CD14-positive monocyte (primary cell): Measurements from ENCODE around the gene UVSSA. TPM values are rescaled to one million over a fixed set of nuclear protein-coding genes. Genes with fewer than 3 reads are reported as not detected.
"Not testable (repeated sequence)": the region's sequence is repeated elsewhere in the genome, so short reads cannot be mapped to it uniquely, and the experiment has no call there.

Experiments used
- DNase-seq, 3 donors: peaks; one replicate each; pipeline ENCODE4 v3.0.0-alpha.2; 2011 to 2022
- H2AFZ ChIP-seq: 2 replicates; pipeline ENCODE4 v1.6.0; 2012; ENCODE audit warnings: mild to moderate bottlenecking, low read depth, low read length, inconsistent platforms; ENCODE audit not compliant: insufficient read depth, poor library complexity, severe bottlenecking
- H3K27ac ChIP-seq, 2 donors: 1 replicate in 1 of 2; 2 replicates in 1 of 2; pipeline ENCODE4 v1.5.1; 2012 to 2013; ENCODE audit warnings: low read length in 2 of 2, control low read depth in 1 of 2, inconsistent platforms in 1 of 2, low read depth in 1 of 2, mild to moderate bottlenecking in 1 of 2
- H3K27me3 ChIP-seq, 2 donors: one replicate each; pipeline versions ENCODE4 v1.6.0 to v1.6.1; 2011 to 2013; ENCODE audit warnings: low read length in 2 of 2; ENCODE audit not compliant: control insufficient read depth in 2 of 2, insufficient read depth in 2 of 2
- H3K36me3 ChIP-seq, 2 donors: replicated peaks in 1 of 2; 1 replicate in 1 of 2; 2 replicates in 1 of 2; pipeline versions ENCODE4 v1.5.1 to v1.6.1; 2012 to 2013; ENCODE audit warnings: low read length in 2 of 2, control low read depth in 1 of 2, inconsistent platforms in 1 of 2, mild to moderate bottlenecking in 1 of 2; ENCODE audit not compliant: insufficient read depth in 2 of 2, control insufficient read depth in 1 of 2
- H3K4me1 ChIP-seq, 2 donors: 1 replicate in 1 of 2; 2 replicates in 1 of 2; pipeline versions ENCODE4 v1.5.1 to v1.6.1; 2012 to 2013; ENCODE audit warnings: low read length in 2 of 2, control low read depth in 1 of 2, inconsistent platforms in 1 of 2, mild to moderate bottlenecking in 1 of 2, moderate library complexity in 1 of 2; ENCODE audit not compliant: insufficient read depth in 2 of 2, control insufficient read depth in 1 of 2
- H3K4me2 ChIP-seq: replicated peaks from 2 replicates; pipeline ENCODE3; 2012; ENCODE audit warnings: low read length, moderate library complexity, mild to moderate bottlenecking; ENCODE audit not compliant: poor library complexity, severe bottlenecking; ENCODE audit errors: extremely low read depth
- H3K4me3 ChIP-seq, 3 experiments: fragments of 200-600 bp in 1 of 3; sonication (generic) in 1 of 3; replicated peaks in 1 of 3; 1 replicate in 2 of 3; 2 replicates in 1 of 3; pipeline ENCODE4 v1.5.1; 2011 to 2013; ENCODE audit warnings: low read length in 3 of 3, mild to moderate bottlenecking in 3 of 3, control low read depth in 2 of 3, low read depth in 2 of 3, inconsistent platforms in 1 of 3, moderate library complexity in 1 of 3
- H3K79me2 ChIP-seq: 2 replicates; pipeline ENCODE4 v1.6.0; 2012; ENCODE audit warnings: mild to moderate bottlenecking, control low read depth, inconsistent platforms, low read length, moderate library complexity; ENCODE audit not compliant: insufficient read depth
- H3K9ac ChIP-seq: 2 replicates; pipeline ENCODE4 v1.6.0; 2017; ENCODE audit warnings: low read length, mild to moderate bottlenecking; ENCODE audit not compliant: insufficient read depth, poor library complexity, severe bottlenecking
- H3K9me3 ChIP-seq, 2 donors: replicated peaks in 1 of 2; 1 replicate in 1 of 2; 2 replicates in 1 of 2; pipeline versions ENCODE4 v1.5.1 to v1.6.1; 2012 to 2013; ENCODE audit warnings: low read length in 2 of 2, control low read depth in 1 of 2; ENCODE audit not compliant: control insufficient read depth in 1 of 2, insufficient read depth in 1 of 2
- H4K20me1 ChIP-seq: 2 replicates; pipeline ENCODE4 v1.6.0; 2012; ENCODE audit warnings: mild to moderate bottlenecking, low read length, control low read depth, moderate library complexity; ENCODE audit not compliant: insufficient read depth
- H3K27ac Mint-ChIP-seq, 7 donors: one replicate each; pipeline ENCODE4 v1.8.0; 2020; ENCODE audit warnings: mild to moderate bottlenecking in 7 of 7, mixed read lengths in 7 of 7, moderate library complexity in 6 of 7, inconsistent platforms in 2 of 7
- H3K27me3 Mint-ChIP-seq, 3 donors: one replicate each; pipeline ENCODE4 v1.8.0; 2021 to 2022; ENCODE audit warnings: low read depth in 3 of 3, mild to moderate bottlenecking in 3 of 3, mixed read lengths in 3 of 3, moderate library complexity in 3 of 3, inconsistent platforms in 1 of 3
- H3K36me3 Mint-ChIP-seq, 2 donors: one replicate each; pipeline ENCODE4 v1.8.0; 2020; ENCODE audit warnings: mixed read lengths in 2 of 2, inconsistent platforms in 1 of 2, mild to moderate bottlenecking in 1 of 2
- H3K4me1 Mint-ChIP-seq: one replicate; pipeline ENCODE4 v1.8.0; 2020; ENCODE audit warnings: mild to moderate bottlenecking, mixed read lengths
- H3K4me3 Mint-ChIP-seq, 2 donors: one replicate each; pipeline ENCODE4 v1.8.0; 2020; ENCODE audit warnings: mild to moderate bottlenecking in 2 of 2, mixed read lengths in 2 of 2, moderate library complexity in 1 of 2
- H3K9me3 Mint-ChIP-seq, 7 donors: one replicate each; pipeline ENCODE4 v1.8.0; 2020 to 2022; ENCODE audit warnings: mixed read lengths in 7 of 7, mild to moderate bottlenecking in 6 of 7, moderate library complexity in 6 of 7, inconsistent platforms in 2 of 7
- WGBS: methylation state at CpG from one replicate; pipeline ENCODE4 v1.1.5; 2013; ENCODE audit warnings: missing lambda C conversion rate; ENCODE audit not compliant: insufficient coverage; 5-methylcytosine and 5-hydroxymethylcytosine counted together
- intact Hi-C, 2 donors: fragments of 100-400 bp; cut with micrococcal nuclease; formaldehyde crosslinking; loops; one replicate each; pipeline versions ENCODE4 v1.15.0 to v1.15.1; 2023
- polyA plus RNA-seq, 3 donors: library from polyadenylated mRNA; depleted of rRNA in 1 of 3; unstranded in 2 of 3; stranded (reverse) in 1 of 3; fragments of 300-500 nt in 2 of 3; fragments of >200 nt in 1 of 3; fragmentation: Illumina TruSeq in 2 of 3; gene quantifications; 1 replicate in 2 of 3; 2 replicates in 1 of 3; pipeline ENCODE4 v1.2.3, GENCODE V29; 2012 to 2021
- TF ChIP-seq, protein P1 (sequence below): fragments of 200-600 bp; IDR thresholded peaks from one replicate; pipeline ENCODE4 v1.8.0; 2022; ENCODE audit warnings: antibody characterized with exemption, mild to moderate bottlenecking

The UVSSA gene
- polyA plus RNA-seq, 3 donors: 2.6 to 54.0 (median 4.8) TPM

DNA sequence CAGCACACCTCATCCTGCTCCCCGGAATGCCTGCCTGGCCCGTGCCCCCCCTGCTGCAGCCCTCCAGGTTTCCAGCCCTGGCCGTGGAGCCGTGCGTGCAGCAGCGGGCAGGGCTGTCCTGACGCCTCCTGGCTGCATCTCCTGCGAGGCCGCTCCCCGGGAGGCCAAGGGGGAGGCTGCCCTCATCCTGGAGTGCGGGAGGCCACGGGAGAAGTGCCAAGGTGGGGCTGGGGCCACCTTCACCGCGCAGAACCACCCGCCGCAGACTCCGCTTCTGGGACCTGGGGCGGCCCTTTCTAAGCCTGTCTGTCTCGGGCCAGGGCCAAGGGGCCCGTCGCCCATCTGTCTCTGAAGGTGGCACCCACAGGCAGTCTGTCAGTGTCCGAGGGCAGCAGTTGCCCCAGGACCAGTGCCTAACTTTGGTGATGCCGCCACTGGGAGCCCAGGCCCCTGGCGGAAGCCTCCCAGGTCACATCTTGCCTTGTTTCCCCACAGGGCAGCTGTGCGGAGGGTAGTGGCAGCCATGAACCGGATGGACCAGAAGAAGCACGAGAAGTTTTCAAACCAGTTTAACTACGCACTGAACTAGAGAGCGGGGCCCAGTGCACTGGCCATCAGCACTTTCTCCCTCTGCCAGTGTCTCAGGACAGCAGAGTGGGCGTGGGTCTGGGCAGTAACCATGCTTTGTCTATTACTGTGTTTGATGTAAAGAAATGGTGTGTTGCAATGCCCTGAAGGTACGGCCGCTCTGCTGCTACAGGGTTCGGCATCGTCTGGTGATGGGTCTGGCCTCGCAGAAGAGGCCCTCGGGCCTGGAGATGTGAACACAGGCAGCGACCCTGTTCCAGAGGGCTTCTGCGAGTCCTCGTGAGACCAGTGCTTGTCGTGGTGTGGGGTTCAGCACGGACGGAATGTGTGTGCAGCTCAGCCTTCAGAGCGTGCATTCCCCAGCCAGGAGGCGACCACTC lies 38.6 kb downstream of the UVSSA start:
- H3K4me3 Mint-ChIP-seq: no peak overlapping the region
- H3K4me3 ChIP-seq: no peak overlapping the region
- intact Hi-C loops: no loop called here
- H3K9me3 ChIP-seq: peaks cover 18 to 22% of the 10 kb centered on the region in 2 donors
- no peaks in the 10 kb centered on the region for H4K20me1 ChIP-seq
- H3K27me3 Mint-ChIP-seq: peaks cover 0 to 3% (median 1%) of the 10 kb centered on the region in 3 donors
- H3K9me3 Mint-ChIP-seq: peaks cover 9 to 31% (median 26%) of the 10 kb centered on the region in 7 donors
- no peak overlapping the region for H3K27ac ChIP-seq
- no peak overlapping the region for H2AFZ ChIP-seq
- 98% methylated on average over 42 of the region's 44 CpGs for WGBS
- no peak overlapping the region for H3K9ac ChIP-seq
- H3K27me3 ChIP-seq: no peaks in the 10 kb centered on the region
- no peak overlapping the region for H3K27ac Mint-ChIP-seq
- H3K4me1 ChIP-seq: no peaks in the 10 kb centered on the region
- DNase-seq: no peak
- H3K36me3 Mint-ChIP-seq: peaks cover 34 to 68% of the 10 kb centered on the region in 2 donors
- TF ChIP-seq, protein P1, sequence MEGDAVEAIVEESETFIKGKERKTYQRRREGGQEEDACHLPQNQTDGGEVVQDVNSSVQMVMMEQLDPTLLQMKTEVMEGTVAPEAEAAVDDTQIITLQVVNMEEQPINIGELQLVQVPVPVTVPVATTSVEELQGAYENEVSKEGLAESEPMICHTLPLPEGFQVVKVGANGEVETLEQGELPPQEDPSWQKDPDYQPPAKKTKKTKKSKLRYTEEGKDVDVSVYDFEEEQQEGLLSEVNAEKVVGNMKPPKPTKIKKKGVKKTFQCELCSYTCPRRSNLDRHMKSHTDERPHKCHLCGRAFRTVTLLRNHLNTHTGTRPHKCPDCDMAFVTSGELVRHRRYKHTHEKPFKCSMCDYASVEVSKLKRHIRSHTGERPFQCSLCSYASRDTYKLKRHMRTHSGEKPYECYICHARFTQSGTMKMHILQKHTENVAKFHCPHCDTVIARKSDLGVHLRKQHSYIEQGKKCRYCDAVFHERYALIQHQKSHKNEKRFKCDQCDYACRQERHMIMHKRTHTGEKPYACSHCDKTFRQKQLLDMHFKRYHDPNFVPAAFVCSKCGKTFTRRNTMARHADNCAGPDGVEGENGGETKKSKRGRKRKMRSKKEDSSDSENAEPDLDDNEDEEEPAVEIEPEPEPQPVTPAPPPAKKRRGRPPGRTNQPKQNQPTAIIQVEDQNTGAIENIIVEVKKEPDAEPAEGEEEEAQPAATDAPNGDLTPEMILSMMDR: no peak
- H3K4me2 ChIP-seq: no peak overlapping the region
- no peaks in the 10 kb centered on the region for H3K79me2 ChIP-seq
- H3K36me3 ChIP-seq: peaks cover 14 to 43% of the 10 kb centered on the region in 2 donors
- no peaks in the 10 kb centered on the region for H3K4me1 Mint-ChIP-seq

DNA sequence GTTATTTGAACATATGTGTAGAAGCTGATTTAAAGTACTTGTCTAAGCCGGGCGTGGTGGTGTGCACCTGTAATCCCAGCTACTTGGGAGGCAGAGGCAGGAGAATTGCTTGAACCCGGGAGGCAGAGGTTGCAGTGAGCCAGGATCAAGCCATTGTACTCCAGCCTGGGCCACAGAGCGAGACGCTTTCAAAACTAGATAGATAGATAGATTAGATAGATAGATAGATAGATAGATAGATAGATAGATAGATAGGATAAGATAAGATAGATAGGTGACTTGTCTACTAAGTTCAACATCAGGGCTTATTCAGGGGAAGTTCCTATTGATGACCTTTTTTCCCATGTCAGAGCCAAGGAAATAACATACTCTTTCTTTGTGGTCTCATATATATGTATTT lies 46.4 kb downstream of the UVSSA start:
- H3K4me1 Mint-ChIP-seq, intact Hi-C loops, H3K4me3 Mint-ChIP-seq, H2AFZ ChIP-seq, H3K4me2 ChIP-seq, H3K79me2 ChIP-seq, H3K4me1 ChIP-seq, DNase-seq, H3K9ac ChIP-seq, H3K27ac ChIP-seq, H3K27ac Mint-ChIP-seq, H3K27me3 ChIP-seq, H3K27me3 Mint-ChIP-seq, H4K20me1 ChIP-seq, H3K4me3 ChIP-seq: not testable (repeated sequence)
- H3K9me3 ChIP-seq: peaks cover 63 to 77% of the 10 kb centered on the region in 2 donors
- Mint-ChIP-seq H3K36me3 (peaks cover 16 to 27% of the 10 kb centered on the region in 2 donors), H3K9me3 (peaks cover 34 to 52% (median 40%) of the 10 kb centered on the region in 7 donors)
- peaks cover 3 to 40% of the 10 kb centered on the region in 2 donors for H3K36me3 ChIP-seq
- WGBS: 100% methylated on average over 1 of the region's 5 CpGs
